ENCODE results near the gene ZDBF2.
"Not testable (repeated sequence)": the region's sequence is repeated elsewhere in the genome, so short reads cannot be mapped to it uniquely, and the experiment has no call there.

The ZDBF2 gene

DNA sequence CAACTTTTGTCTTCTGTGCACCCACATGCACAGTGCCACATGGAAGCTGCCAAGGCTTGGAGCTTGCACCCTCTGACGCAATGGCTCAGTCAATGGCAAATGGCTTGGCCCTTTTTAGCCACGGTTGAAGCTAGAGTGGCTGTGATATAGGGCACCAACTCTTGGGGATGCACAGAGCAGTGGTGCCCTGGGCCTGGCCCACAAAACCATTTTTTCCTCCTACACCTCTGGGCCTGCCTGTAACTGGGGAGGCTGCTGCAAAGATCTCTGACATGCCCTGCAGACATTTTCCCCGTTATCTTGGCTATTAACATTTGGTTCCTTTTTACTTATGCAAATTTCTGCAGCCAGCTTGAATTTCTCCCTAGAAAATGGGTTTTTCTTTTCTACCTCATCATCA, 74.9 kb downstream of the ZDBF2 start:
- no peak overlapping the region for H3K4me3 Mint-ChIP-seq
- H3K9me3 Mint-ChIP-seq: peaks cover 6% of the 10 kb centered on the region
- no peaks in the 10 kb centered on the region for H3K36me3 Mint-ChIP-seq (ENCODE audit: insufficient read depth)
- ATAC-seq (replicated peaks; ENCODE audit: extremely low read depth, poor library complexity, severe bottlenecking): no peak
- DNase-seq (ENCODE audit: low spot score in 2 of 2): no peak
- H3K4me1 Mint-ChIP-seq: no peaks in the 10 kb centered on the region
- H3K27me3 Mint-ChIP-seq: no peaks in the 10 kb centered on the region
- H3K27ac Mint-ChIP-seq (ENCODE audit: low read depth): no peak overlapping the region

DNA sequence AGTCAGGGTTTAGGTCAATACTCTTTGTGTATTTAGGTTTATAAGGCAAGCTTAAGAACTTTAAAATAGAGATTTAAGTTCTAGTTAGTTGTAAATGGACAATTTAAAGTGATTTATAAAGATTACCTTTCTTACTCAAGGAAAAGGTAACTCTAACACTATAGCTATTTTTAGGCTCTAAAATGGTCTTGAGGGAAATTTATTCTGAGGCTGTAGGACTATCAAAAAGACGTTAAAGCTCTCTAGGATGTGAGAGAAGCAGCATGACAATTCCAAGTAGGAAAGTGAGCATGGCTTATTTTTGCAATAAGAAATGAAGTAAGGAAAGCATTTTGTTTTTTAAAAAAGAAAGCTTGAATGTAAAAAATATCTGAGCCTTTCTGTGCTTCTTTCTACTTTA, 78.1 kb downstream of the ZDBF2 start:
- Mint-ChIP-seq H3K4me1 (no peaks in the 10 kb centered on the region), H3K27ac (ENCODE audit: low read depth) (no peak overlapping the region), H3K9me3 (no peaks in the 10 kb centered on the region), H3K27me3 (no peaks in the 10 kb centered on the region), H3K4me3 (no peak overlapping the region), H3K36me3 (ENCODE audit: insufficient read depth) (no peaks in the 10 kb centered on the region)
- DNase-seq (ENCODE audit: low spot score in 2 of 2): no peak
- no peak for ATAC-seq (replicated peaks; ENCODE audit: extremely low read depth, poor library complexity, severe bottlenecking)

DNA sequence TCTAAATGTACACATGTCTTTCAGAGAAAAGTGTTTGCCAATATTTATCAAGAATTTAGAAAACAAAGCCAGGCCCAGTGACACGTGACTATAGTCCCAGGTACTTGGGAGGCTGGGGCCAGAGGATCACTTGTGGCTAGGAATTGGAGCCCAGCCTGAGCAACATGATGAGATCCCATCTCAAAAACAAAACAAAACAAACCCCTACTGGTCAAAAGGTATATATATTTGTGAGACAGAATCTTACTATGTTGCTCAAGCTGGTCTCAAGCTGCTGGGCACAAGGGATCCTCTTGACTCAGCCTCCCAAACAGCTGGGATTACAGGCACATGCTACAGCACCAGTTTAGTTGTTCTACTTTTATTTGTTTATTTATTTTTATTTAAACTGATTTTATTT, 79.2 kb downstream of the ZDBF2 start:
- ATAC-seq (replicated peaks; ENCODE audit: extremely low read depth, poor library complexity, severe bottlenecking): no peak
- Mint-ChIP-seq H3K36me3 (ENCODE audit: insufficient read depth) (no peaks in the 10 kb centered on the region), H3K9me3 (no peaks in the 10 kb centered on the region), H3K27ac (ENCODE audit: low read depth) (no peak overlapping the region), H3K27me3 (no peaks in the 10 kb centered on the region), H3K4me1 (no peaks in the 10 kb centered on the region), H3K4me3 (no peak overlapping the region)
- no peak for DNase-seq (ENCODE audit: low spot score in 2 of 2)

DNA sequence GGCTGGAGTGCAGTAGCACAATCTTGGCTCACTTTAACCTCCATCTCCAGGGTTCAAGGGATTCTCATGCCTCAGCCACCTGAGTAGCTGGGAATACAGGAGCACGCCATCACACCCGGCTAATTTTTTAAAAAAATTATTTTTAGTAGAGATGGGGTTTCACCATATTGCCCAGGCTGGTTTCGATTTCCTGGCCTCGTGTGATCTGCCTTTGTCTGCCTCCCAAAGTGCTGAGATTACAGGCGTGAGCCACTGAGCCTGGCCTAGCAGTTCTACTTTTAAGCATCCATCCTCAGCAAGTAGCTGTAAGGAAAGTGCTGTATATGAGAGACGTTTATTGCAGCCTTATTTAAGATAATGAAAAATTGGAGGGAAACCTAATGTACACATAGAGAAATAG, 79.7 kb downstream of the ZDBF2 start:
- ATAC-seq (replicated peaks; ENCODE audit: extremely low read depth, poor library complexity, severe bottlenecking): no peak
- no peak overlapping the region for H3K27ac Mint-ChIP-seq (ENCODE audit: low read depth)
- no peaks in the 10 kb centered on the region for H3K4me1 Mint-ChIP-seq

DNA sequence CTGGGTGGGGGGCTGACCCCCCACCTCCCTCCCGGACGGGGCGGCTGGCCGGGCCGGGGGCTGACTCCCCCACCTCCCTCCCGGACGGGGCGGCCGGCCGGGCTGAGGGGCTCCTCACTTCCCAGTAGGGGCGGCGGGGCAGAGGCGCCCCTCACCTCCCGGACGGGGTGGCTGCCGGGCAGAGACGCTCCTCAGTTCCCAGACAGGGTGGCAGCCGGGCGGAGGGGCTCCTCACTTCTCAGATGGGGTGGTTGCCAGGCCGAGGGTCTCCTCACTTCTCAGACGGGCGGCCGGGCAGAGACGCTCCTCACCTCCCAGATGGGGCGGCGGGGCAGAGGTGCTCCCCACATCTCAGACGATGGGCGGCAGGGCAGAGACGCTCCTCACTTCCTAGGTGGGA, 82.4 kb downstream of the ZDBF2 start:
- not testable (repeated sequence) for H3K36me3 Mint-ChIP-seq (ENCODE audit: insufficient read depth); H3K27me3 Mint-ChIP-seq; H3K27ac Mint-ChIP-seq (ENCODE audit: low read depth); H3K4me1 Mint-ChIP-seq; ATAC-seq (replicated peaks; ENCODE audit: extremely low read depth, poor library complexity, severe bottlenecking); DNase-seq (ENCODE audit: low spot score in 2 of 2); H3K9me3 Mint-ChIP-seq; H3K4me3 Mint-ChIP-seq

More for the DNA sequence above, 79.7 kb downstream of the ZDBF2 start:
- Mint-ChIP-seq H3K27me3 (no peaks in the 10 kb centered on the region), H3K36me3 (ENCODE audit: insufficient read depth) (no peaks in the 10 kb centered on the region), H3K9me3 (no peaks in the 10 kb centered on the region), H3K4me3 (no peak overlapping the region)
- no peak for DNase-seq (ENCODE audit: low spot score in 2 of 2)

DNA sequence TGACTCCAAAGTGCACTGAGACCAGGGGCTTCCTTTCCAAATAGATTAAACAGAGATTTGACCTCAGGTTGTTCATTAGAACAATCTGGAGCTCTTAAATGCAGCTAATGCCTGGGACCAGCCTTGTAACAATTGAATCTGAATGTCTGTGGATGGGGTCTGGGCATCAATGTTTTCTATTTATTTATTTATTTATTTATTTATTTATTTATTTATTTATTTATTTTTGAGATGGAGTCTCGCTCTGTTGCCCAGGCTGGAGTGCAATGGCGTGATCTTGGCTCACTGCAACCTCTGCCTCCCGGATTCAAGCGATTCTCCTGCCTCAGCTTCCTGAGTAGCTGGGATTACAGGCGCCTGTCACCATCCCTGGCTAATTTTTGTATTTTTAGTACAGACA, 86.4 kb downstream of the ZDBF2 start:
- H3K27ac Mint-ChIP-seq (ENCODE audit: low read depth); DNase-seq (ENCODE audit: low spot score in 2 of 2); H3K36me3 Mint-ChIP-seq (ENCODE audit: insufficient read depth); H3K4me1 Mint-ChIP-seq; ATAC-seq (replicated peaks; ENCODE audit: extremely low read depth, poor library complexity, severe bottlenecking); H3K4me3 Mint-ChIP-seq; H3K27me3 Mint-ChIP-seq; H3K9me3 Mint-ChIP-seq: not testable (repeated sequence)

DNA sequence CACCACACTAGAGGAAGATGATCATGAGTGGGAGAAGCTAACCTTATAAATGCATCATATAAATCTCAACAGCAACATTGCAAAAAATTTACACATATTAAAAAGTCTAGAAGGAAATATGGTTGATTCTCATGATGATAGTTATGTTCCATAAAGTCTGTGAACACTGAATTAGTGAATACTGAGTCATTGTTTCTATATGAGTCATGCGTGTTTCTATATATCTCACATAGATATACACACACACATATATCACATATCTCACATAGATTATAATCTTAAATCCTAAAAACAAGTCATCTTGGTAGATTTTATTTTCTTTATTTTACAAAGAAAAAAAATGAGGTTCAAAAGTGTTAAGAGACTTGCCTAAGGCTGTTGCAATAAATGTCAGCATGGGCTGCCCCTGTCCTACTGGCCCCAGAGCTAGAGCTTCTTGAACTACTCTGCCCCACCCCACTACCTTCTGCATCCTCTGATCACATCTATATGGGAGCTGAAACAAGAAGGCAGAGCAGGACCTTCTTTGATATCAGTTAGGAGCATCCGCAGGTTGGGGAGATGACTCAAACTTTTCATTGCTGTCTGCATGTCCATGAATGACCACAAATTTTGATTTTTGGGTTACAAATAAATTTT, 87.1 kb downstream of the ZDBF2 start:
- ATAC-seq (replicated peaks; ENCODE audit: extremely low read depth, poor library complexity, severe bottlenecking): no peak
- Mint-ChIP-seq H3K27ac (ENCODE audit: low read depth) (no peak overlapping the region), H3K36me3 (ENCODE audit: insufficient read depth) (no peaks in the 10 kb centered on the region), H3K9me3 (no peaks in the 10 kb centered on the region), H3K4me1 (no peaks in the 10 kb centered on the region), H3K27me3 (no peaks in the 10 kb centered on the region), H3K4me3 (no peak overlapping the region)
- no peak for DNase-seq (ENCODE audit: low spot score in 2 of 2)

Measured in central memory CD8-positive, alpha-beta T cell (primary cell).